Upper lobe of left lung (tissue), 4 donors: Measurements from ENCODE around the gene OGDH.

Experiments
- POLR2A ChIP-seq, 4 donors: fragments of 450-650 bp; IDR thresholded peaks; one replicate each; pipeline ENCODE4 v1.5.1; 2016 to 2017; ENCODE audit warnings: antibody characterized with exemption in 4 of 4, mild to moderate bottlenecking in 2 of 4
- TF ChIP-seq, protein P1 (sequence below), 6 experiments: fragments of 450-650 bp in 4 of 6; fragments of 200-600 bp in 2 of 6; sonication (generic) in 2 of 6; IDR thresholded peaks; one replicate each; pipeline ENCODE4 v1.5.1; 2016 to 2019; ENCODE audit warnings: antibody characterized with exemption in 6 of 6

DNA sequence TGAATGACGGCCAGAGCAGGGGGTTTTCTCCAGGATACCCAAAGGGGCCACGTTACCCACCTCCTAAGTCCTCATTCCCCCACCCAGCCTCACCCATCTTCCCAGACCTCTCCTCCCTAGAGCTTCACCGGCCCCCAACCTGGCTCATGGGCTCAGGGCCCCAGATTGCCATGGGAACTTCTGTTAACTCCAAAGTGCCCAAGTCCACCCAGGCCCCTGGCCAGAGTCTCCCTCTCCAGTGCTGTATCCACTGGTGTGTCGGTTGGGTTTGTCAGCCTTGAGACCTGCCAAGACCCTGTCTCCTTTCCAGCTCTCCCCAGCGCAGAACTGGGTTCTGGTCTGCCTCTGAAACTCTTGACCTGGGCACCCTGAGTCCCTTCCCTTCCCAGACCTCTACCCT is 105.1 kb downstream of the OGDH start:
- TF ChIP-seq, protein P1, sequence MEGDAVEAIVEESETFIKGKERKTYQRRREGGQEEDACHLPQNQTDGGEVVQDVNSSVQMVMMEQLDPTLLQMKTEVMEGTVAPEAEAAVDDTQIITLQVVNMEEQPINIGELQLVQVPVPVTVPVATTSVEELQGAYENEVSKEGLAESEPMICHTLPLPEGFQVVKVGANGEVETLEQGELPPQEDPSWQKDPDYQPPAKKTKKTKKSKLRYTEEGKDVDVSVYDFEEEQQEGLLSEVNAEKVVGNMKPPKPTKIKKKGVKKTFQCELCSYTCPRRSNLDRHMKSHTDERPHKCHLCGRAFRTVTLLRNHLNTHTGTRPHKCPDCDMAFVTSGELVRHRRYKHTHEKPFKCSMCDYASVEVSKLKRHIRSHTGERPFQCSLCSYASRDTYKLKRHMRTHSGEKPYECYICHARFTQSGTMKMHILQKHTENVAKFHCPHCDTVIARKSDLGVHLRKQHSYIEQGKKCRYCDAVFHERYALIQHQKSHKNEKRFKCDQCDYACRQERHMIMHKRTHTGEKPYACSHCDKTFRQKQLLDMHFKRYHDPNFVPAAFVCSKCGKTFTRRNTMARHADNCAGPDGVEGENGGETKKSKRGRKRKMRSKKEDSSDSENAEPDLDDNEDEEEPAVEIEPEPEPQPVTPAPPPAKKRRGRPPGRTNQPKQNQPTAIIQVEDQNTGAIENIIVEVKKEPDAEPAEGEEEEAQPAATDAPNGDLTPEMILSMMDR (IDR thresholded peaks at IDR 0.05) = no peak
- TF ChIP-seq POLR2A (IDR thresholded peaks at IDR 0.05) = no peak
